PC-9 (cell line): Measurements from ENCODE around the gene ZDHHC1. TPM values are rescaled to one million over a fixed set of nuclear protein-coding genes. Genes with fewer than 3 reads are reported as not detected.

Experiments
- BruUV-seq: library from RNA; stranded (reverse); fragments of 400-500 nt; replicated peaks from 2 replicates; lab custom pipeline; 2021; lab: Mats Ljungman, UMichigan
- CTCF ChIA-PET: fragments of 300-600 bp; sonication (Branson Sonifier 250); formaldehyde crosslinking; loops from one replicate; lab custom pipeline; 2022; ENCODE audit warnings: antibody characterized with exemption; lab: Charles Lee
- POLR2A ChIA-PET: fragments of 300-600 bp; sonication (Branson Sonifier 250); formaldehyde crosslinking; loops from one replicate; lab custom pipeline; 2022; ENCODE audit warnings: antibody characterized with exemption; ENCODE audit not compliant: unreplicated experiment; lab: Charles Lee
- DNase-seq, 2 experiments: peaks; one replicate each; pipeline versions ENCODE4 v3.0.0 to v3.0.0-alpha.2; 2015 to 2022; ENCODE audit warnings: mixed read lengths in 1 of 2
- H2AFZ ChIP-seq: fragments of 200-600 bp; sonication (generic); 2 replicates; pipeline ENCODE4 v1.8.1; 2017; ENCODE audit warnings: antibody characterized with exemption
- H3F3A ChIP-seq: fragments of 200-600 bp; sonication (generic); 2 replicates; pipeline ENCODE4 v1.8.1; 2017; ENCODE audit warnings: antibody characterized with exemption, mild to moderate bottlenecking, low read depth; ENCODE audit not compliant: insufficient read depth
- H3K27ac ChIP-seq: fragments of 200-600 bp; sonication (generic); 2 replicates; pipeline ENCODE4 v1.6.1; 2016; ENCODE audit warnings: mixed run types
- H3K27me3 ChIP-seq: fragments of 200-600 bp; sonication (generic); 2 replicates; pipeline ENCODE4 v1.6.1; 2016; ENCODE audit warnings: low read depth, mixed run types; ENCODE audit not compliant: insufficient read depth
- H3K36me3 ChIP-seq: fragments of 200-600 bp; sonication (generic); 2 replicates; pipeline ENCODE4 v1.6.1; 2016; ENCODE audit warnings: low read depth, mixed run types
- H3K4me1 ChIP-seq: fragments of 200-600 bp; sonication (generic); replicated peaks from 2 replicates; pipeline ENCODE4 v1.6.1; 2016; ENCODE audit warnings: mixed run types; ENCODE audit not compliant: insufficient read depth
- H3K4me2 ChIP-seq: fragments of 200-600 bp; sonication (generic); 2 replicates; pipeline ENCODE4 v1.6.1; 2017; ENCODE audit warnings: mixed run types
- H3K4me3 ChIP-seq: fragments of 200-600 bp; sonication (generic); 2 replicates; pipeline ENCODE4 v1.6.1; 2016; ENCODE audit warnings: mixed run types
- H3K79me2 ChIP-seq: fragments of 200-600 bp; sonication (generic); 2 replicates; pipeline ENCODE4 v1.6.1; 2017; ENCODE audit warnings: low read depth, mixed run types
- H3K9me2 ChIP-seq: fragments of 200-600 bp; sonication (generic); 2 replicates; pipeline ENCODE4 v1.8.1; 2017; ENCODE audit warnings: mild to moderate bottlenecking; ENCODE audit not compliant: insufficient read depth
- H3K9me3 ChIP-seq: fragments of 200-600 bp; sonication (generic); 2 replicates; pipeline ENCODE4 v1.8.1; 2016; ENCODE audit warnings: low read depth; ENCODE audit not compliant: insufficient read depth
- H4K20me1 ChIP-seq: fragments of 200-600 bp; sonication (generic); 2 replicates; pipeline ENCODE4 v1.8.1; 2017; ENCODE audit not compliant: insufficient read depth
- EZH2 ChIP-seq: fragments of 200-600 bp; sonication (generic); IDR thresholded peaks from 2 replicates; pipeline ENCODE4 v1.8.0; 2017; ENCODE audit warnings: antibody characterized with exemption, low read depth
- intact Hi-C: fragments of 100-400 bp; cut with micrococcal nuclease; formaldehyde crosslinking; loops from one replicate; pipeline ENCODE4 v1.10.0; 2022; ENCODE audit not compliant: unreplicated experiment
- total RNA-seq: library from RNA; stranded (reverse); gene quantifications from 2 replicates; pipeline ENCODE4 v1.2.3, GENCODE V29; 2021
- TF ChIP-seq, protein P1 (sequence below): fragments of 200-600 bp; sonication (generic); conservative IDR thresholded peaks from 2 replicates; pipeline ENCODE4 v1.6.1; 2017; ENCODE audit warnings: mixed run types, antibody characterized with exemption, mild to moderate bottlenecking, moderate library complexity

ZDHHC1 gene
- total RNA-seq, 1 experiment from 2014 or later, result 12.8 TPM

DNA sequence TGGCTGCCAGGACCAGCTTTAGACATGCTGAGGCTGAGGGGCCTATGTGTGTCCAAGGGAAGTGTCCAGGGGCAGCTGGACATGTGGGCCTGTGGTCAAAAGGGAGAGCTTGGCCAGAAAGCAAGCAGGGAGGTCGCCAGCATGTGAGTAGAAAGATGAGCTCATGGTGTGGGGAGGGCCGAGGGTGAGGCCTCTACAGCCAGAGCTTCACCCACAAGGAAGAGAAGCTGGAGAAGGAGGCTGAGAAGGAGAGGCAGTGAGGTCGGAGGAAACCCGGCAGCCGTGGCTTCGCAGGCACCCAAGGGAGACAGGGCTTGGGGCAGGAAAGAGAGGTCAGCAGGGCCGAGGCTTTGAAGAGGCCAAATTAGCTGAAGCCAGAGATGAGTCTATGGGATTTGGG, 10.7 kb upstream of the ZDHHC1 start:
- no peak overlapping the region for H3K4me2 ChIP-seq
- peaks cover 20% of the 10 kb centered on the region; the same call in 1 of the 2 replicates for H3F3A ChIP-seq
- no peak overlapping the region for H2AFZ ChIP-seq
- BruUV-seq, result no TSS peak
- CTCF ChIA-PET, result interaction anchor here (0.5 to 0.6 kb wide), 3 partner anchors 20 to 767 kb away, joined by 3 to 11 read pairs (median 6); no protein-coding TSS in a partner anchor
- no peaks in the 10 kb centered on the region for H3K9me2 ChIP-seq
- no peaks in the 10 kb centered on the region for H3K27me3 ChIP-seq
- no peak overlapping the region for H3K27ac ChIP-seq
- POLR2A ChIA-PET, result no interaction called here
- H3K4me1 ChIP-seq, result no peaks in the 10 kb centered on the region; the same call in none of the 2 replicates
- no peaks in the 10 kb centered on the region for H3K9me3 ChIP-seq
- H3K36me3 ChIP-seq, result no peaks in the 10 kb centered on the region
- H4K20me1 ChIP-seq, result no peaks in the 10 kb centered on the region
- intact Hi-C loops, result no loop called here
- TF ChIP-seq, protein P1, sequence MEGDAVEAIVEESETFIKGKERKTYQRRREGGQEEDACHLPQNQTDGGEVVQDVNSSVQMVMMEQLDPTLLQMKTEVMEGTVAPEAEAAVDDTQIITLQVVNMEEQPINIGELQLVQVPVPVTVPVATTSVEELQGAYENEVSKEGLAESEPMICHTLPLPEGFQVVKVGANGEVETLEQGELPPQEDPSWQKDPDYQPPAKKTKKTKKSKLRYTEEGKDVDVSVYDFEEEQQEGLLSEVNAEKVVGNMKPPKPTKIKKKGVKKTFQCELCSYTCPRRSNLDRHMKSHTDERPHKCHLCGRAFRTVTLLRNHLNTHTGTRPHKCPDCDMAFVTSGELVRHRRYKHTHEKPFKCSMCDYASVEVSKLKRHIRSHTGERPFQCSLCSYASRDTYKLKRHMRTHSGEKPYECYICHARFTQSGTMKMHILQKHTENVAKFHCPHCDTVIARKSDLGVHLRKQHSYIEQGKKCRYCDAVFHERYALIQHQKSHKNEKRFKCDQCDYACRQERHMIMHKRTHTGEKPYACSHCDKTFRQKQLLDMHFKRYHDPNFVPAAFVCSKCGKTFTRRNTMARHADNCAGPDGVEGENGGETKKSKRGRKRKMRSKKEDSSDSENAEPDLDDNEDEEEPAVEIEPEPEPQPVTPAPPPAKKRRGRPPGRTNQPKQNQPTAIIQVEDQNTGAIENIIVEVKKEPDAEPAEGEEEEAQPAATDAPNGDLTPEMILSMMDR, result no peak
- TF ChIP-seq EZH2, result no peak
- DNase-seq, result no peak
- H3K79me2 ChIP-seq, result no peaks in the 10 kb centered on the region
- H3K4me3 ChIP-seq, result no peak overlapping the region

DNA sequence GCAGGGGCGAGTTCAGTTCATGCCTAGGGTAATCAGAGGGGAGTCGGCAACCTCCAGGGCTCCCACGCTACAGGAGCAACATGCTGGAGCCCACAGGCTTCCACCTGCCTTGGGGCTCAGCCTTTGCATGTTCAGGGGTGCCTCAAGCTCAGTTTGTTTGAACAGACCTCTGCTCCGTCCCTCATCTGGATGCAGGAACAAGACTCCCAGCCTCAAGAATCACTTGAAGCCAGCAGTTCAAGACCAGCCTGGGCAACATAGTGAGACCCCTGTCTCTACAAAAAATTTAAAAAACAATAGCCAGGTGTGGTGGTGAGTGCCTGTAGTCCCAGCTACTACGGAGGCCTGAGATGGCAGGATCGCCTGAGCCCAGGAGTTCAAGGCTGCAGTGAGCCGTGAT, 9.7 kb upstream of the ZDHHC1 start:
- no peaks in the 10 kb centered on the region for H3K27me3 ChIP-seq
- BruUV-seq, result no TSS peak
- no peaks in the 10 kb centered on the region; the same call in none of the 2 replicates for H3K4me1 ChIP-seq
- DNase-seq, result no peak
- TF ChIP-seq, protein P1, result no peak
- no peak for TF ChIP-seq EZH2
- H4K20me1 ChIP-seq, result no peaks in the 10 kb centered on the region
- H3K79me2 ChIP-seq, result no peaks in the 10 kb centered on the region
- POLR2A ChIA-PET, result no interaction called here
- CTCF ChIA-PET, result no interaction called here
- no peak overlapping the region for H2AFZ ChIP-seq
- H3F3A ChIP-seq, result peaks cover 14% of the 10 kb centered on the region; the same call in 1 of the 2 replicates
- no peak overlapping the region for H3K4me3 ChIP-seq
- no peak overlapping the region for H3K27ac ChIP-seq
- no peak overlapping the region for H3K4me2 ChIP-seq
- no peaks in the 10 kb centered on the region for H3K9me2 ChIP-seq
- H3K9me3 ChIP-seq, result no peaks in the 10 kb centered on the region
- no peaks in the 10 kb centered on the region for H3K36me3 ChIP-seq
- intact Hi-C loops, result no loop called here

DNA sequence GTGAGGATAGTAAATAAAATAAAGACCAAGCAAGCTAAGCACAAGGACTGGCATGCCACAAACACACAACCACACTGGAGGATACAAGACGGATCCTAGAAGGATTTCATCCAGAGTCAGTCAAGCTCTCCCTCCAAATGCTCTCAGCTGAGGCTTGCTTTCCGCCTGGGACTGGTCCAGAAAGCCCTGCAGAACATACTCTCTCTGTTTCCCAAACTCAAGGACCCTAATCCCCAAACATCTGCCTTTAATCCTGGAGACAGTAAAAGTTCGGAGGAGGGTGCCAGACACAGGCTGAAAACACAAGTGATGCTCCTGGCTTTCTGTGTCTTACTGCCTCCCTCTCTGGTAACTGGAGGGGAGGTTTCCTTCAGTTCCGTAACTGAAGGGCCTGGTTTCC, 9.3 kb upstream of the ZDHHC1 start:
- H3K4me3 ChIP-seq, result no peak overlapping the region
- TF ChIP-seq, protein P1, result no peak
- no peak for TF ChIP-seq EZH2
- no peak overlapping the region for H2AFZ ChIP-seq
- no peaks in the 10 kb centered on the region for H3K79me2 ChIP-seq
- ChIA-PET POLR2A (no interaction called here), CTCF (no interaction called here)
- intact Hi-C loops, result no loop called here
- no peaks in the 10 kb centered on the region for H3K36me3 ChIP-seq
- no peak overlapping the region for H3K4me2 ChIP-seq
- H3K4me1 ChIP-seq, result no peaks in the 10 kb centered on the region; the same call in none of the 2 replicates
- H4K20me1 ChIP-seq, result no peaks in the 10 kb centered on the region
- no peaks in the 10 kb centered on the region for H3K9me3 ChIP-seq
- BruUV-seq, result no TSS peak
- peaks cover 14% of the 10 kb centered on the region; the same call in 1 of the 2 replicates for H3F3A ChIP-seq
- no peaks in the 10 kb centered on the region for H3K27me3 ChIP-seq
- no peak overlapping the region for H3K27ac ChIP-seq
- DNase-seq, result no peak
- no peaks in the 10 kb centered on the region for H3K9me2 ChIP-seq
